ENCODE data around the gene SHD. TPM values are rescaled to one million over a fixed set of nuclear protein-coding genes. Genes with fewer than 3 reads are reported as not detected.

Gene SHD
- total and polyA plus RNA-seq, 11 donors, result 0.52 TPM; not detected in 10

DNA sequence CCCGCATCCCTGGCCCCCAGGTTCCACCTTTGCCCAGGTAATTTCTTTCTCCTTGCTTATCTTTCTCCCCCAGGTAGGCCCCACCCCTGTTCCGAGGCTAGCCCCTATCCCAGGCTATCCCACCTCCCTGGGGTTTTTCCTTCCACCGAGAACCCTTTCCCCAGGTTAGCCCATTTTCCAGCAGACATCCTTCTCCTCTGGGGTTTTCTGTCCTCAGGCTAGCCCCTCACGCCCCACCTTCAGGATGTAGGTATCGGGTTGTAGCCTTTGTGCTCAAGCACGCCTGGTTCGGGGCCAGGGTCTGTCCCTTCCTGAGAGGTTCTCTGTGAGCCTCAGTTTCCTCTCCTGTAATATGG lies 26.2 kb downstream of the SHD start:
- H3K4me1 ChIP-seq, result peaks cover 0 to 6% (median 0%) of the 10 kb centered on the region in 12 donors
- no peaks in the 10 kb centered on the region for H3K9me3 ChIP-seq
- no peak for ATAC-seq
- no peak overlapping the region for H3K4me3 ChIP-seq
- H3K36me3 ChIP-seq, result no peaks in the 10 kb centered on the region
- H3K27me3 ChIP-seq, result peaks cover 0 to 20% (median 10%) of the 10 kb centered on the region in 9 donors
- no peak overlapping the region for H3K27ac ChIP-seq
- TF ChIP-seq, protein P1, sequence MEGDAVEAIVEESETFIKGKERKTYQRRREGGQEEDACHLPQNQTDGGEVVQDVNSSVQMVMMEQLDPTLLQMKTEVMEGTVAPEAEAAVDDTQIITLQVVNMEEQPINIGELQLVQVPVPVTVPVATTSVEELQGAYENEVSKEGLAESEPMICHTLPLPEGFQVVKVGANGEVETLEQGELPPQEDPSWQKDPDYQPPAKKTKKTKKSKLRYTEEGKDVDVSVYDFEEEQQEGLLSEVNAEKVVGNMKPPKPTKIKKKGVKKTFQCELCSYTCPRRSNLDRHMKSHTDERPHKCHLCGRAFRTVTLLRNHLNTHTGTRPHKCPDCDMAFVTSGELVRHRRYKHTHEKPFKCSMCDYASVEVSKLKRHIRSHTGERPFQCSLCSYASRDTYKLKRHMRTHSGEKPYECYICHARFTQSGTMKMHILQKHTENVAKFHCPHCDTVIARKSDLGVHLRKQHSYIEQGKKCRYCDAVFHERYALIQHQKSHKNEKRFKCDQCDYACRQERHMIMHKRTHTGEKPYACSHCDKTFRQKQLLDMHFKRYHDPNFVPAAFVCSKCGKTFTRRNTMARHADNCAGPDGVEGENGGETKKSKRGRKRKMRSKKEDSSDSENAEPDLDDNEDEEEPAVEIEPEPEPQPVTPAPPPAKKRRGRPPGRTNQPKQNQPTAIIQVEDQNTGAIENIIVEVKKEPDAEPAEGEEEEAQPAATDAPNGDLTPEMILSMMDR (IDR thresholded peaks at IDR 0.05), result no peak
- TF ChIP-seq POLR2A (IDR thresholded peaks at IDR 0.05), result no peak
- 70 to 74% (median 72%) methylated on average over 6 to 7 of the region's 7 CpGs for WGBS, 4 donors
- DNase-seq, result no peak
- intact Hi-C loops (cut with DNase I), result no loop called here

GRCh38 chr19:4305659-4306058 lies 26.6 kb downstream of the SHD start:
- no peak for TF ChIP-seq POLR2A (IDR thresholded peaks at IDR 0.05)
- TF ChIP-seq, protein P1 (IDR thresholded peaks at IDR 0.05), result no peak
- no peak overlapping the region for H3K27ac ChIP-seq
- no peaks in the 10 kb centered on the region for H3K9me3 ChIP-seq
- no peaks in the 10 kb centered on the region for H3K36me3 ChIP-seq
- no peak for ATAC-seq
- H3K27me3 ChIP-seq, result peaks cover 0 to 20% (median 10%) of the 10 kb centered on the region in 9 donors
- no peak overlapping the region for H3K4me3 ChIP-seq
- DNase-seq, result no peak
- intact Hi-C loops (cut with DNase I), result no loop called here
- H3K4me1 ChIP-seq, result peaks cover 0 to 6% (median 0%) of the 10 kb centered on the region in 12 donors
- WGBS, 4 donors, result 78 to 84% (median 82%) methylated on average over 15 to 16 of the region's 16 CpGs

DNA sequence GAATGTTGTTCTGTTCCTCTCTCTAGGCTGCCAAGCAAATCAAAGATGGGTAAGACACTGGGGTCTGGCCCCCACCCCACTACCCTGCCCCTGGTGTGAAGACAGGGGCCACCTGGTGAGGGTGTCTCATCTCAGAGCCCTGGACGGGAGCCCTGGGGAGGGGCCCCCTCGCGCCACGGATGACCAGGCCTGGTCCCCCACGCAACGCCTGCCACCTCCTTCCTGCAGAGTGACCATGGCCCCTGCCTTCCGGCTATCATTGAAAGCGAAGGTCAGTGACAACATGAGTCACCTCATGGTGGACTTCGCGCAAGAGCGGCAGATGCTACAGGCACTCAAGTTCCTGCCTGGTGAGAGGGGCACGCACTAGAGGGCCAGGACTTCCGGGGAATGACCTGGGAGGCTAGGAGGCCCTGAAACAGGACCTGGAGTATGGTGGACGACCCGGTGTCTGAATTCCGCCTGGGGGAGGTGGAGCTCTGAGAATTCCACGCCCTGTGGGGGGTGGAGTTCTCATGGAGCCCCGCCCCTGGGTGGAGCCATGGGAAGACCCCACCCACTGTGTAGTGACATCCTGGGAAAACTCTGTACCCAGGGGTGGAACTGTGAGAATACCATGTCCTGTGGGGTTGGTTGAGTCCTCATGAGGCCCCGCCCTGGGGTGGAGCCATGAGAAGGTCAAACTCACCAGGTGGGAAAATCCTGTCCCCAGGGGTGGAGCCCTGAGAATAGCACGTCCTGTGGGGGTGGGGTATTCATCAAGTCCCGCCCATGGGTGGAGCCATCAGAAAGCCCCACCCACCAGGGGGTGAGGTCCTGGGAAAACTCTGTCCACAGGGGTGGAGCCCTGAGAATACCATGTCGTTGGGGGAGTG lies 31.4 kb downstream of the SHD start:
- no peak for DNase-seq
- no peaks in the 10 kb centered on the region for H3K9me3 ChIP-seq
- 86 to 91% (median 88%) methylated on average over 20 to 22 of the region's 22 CpGs for WGBS, 4 donors
- peaks cover 0 to 2% (median 0%) of the 10 kb centered on the region in 9 donors for H3K27me3 ChIP-seq
- H3K36me3 ChIP-seq, result no peaks in the 10 kb centered on the region
- TF ChIP-seq POLR2A (IDR thresholded peaks at IDR 0.05), result no peak
- TF ChIP-seq, protein P1 (IDR thresholded peaks at IDR 0.05), result no peak
- H3K4me1 ChIP-seq, result peaks cover 0 to 14% (median 0%) of the 10 kb centered on the region in 12 donors
- no peak overlapping the region for H3K27ac ChIP-seq
- H3K4me3 ChIP-seq, result no peak overlapping the region
- intact Hi-C loops (cut with DNase I), result no loop called here
- ATAC-seq, result no peak

DNA sequence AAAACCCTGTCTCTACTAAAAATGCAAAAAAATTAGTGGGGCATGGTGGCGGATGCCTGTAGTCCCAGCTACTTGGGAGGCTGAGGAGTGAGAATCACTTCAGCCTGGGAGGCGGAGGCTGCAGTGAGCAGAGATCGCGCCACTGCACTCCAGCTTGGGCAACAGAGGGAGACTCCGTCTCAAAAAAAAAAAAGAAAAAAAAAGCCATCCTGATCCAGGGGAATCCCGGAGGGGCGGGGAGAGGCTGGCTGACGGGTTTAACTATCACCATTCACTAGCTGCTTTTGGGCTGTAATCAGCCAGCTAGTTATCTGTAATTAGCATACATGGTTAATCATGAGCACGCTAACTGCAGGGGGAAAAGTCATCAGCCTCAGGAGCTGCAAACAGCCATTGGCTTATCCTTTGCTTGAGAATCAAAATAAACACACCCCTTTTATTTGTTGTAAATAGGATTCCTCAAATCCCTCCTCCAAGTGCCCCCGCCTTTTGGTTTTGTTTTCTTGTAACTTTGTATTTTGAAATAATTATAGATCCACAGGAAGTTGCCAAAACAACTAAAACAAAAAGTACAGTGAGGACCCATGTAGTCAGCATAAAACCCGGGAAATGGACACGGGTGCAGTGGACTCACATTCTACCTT lies 34.9 kb downstream of the SHD start:
- Histone ChIP-seq H3K4me1 (peaks cover 0 to 14% (median 0%) of the 10 kb centered on the region in 12 donors), H3K27ac (peak overlapping the region in 1 of 12 donors; percentile 73), H3K27me3 (peaks cover 0 to 6% (median 0%) of the 10 kb centered on the region in 9 donors), H3K9me3 (peaks cover 0 to 1% (median 0%) of the 10 kb centered on the region in 12 donors), H3K4me3 (peak overlapping the region in 1 of 12 donors; percentile 3), H3K36me3 (no peaks in the 10 kb centered on the region)
- no peak for ATAC-seq
- 42 to 58% (median 44%) methylated on average over 12 of the region's 12 CpGs for WGBS, 4 donors
- no peak for DNase-seq
- no peak for TF ChIP-seq POLR2A (IDR thresholded peaks at IDR 0.05)
- TF ChIP-seq, protein P1 (IDR thresholded peaks at IDR 0.05), result no peak
- intact Hi-C loops (cut with DNase I), result no loop called here
